Activated naive CD8-positive, alpha-beta T cell treated with anti-CD3 and anti-CD28 coated beads for 36 hours (primary cell): ENCODE measurements around the gene UBE2J2. TPM values are rescaled to one million over a fixed set of nuclear protein-coding genes. Genes with fewer than 3 reads are reported as not detected.

Experiments
- DNase-seq: peaks from one replicate; pipeline ENCODE4 v3.0.0; 2021
- H3K27ac Mint-ChIP-seq: one replicate; pipeline ENCODE4 v1.8.0; 2022; ENCODE audit warnings: mild to moderate bottlenecking, moderate library complexity, mixed read lengths
- H3K27me3 Mint-ChIP-seq: one replicate; pipeline ENCODE4 v1.8.0; 2022; ENCODE audit warnings: mild to moderate bottlenecking, mixed read lengths
- H3K36me3 Mint-ChIP-seq: one replicate; pipeline ENCODE4 v1.8.0; 2021; ENCODE audit warnings: mild to moderate bottlenecking, mixed read lengths
- H3K4me1 Mint-ChIP-seq: one replicate; pipeline ENCODE4 v1.8.0; 2021; ENCODE audit warnings: mixed read lengths
- H3K4me3 Mint-ChIP-seq: one replicate; pipeline ENCODE4 v1.8.0; 2022; ENCODE audit warnings: mild to moderate bottlenecking, moderate library complexity, mixed read lengths
- H3K9me3 Mint-ChIP-seq: one replicate; pipeline ENCODE4 v1.8.0; 2022; ENCODE audit warnings: mixed read lengths
- total RNA-seq, 2 experiments: library from RNA; stranded (reverse); gene quantifications; one replicate each; pipeline ENCODE4 v1.2.3, GENCODE V29; 2021

Gene UBE2J2
- total RNA-seq, 2 experiments from 2014 or later, result 69.9 to 70.6 TPM

DNA sequence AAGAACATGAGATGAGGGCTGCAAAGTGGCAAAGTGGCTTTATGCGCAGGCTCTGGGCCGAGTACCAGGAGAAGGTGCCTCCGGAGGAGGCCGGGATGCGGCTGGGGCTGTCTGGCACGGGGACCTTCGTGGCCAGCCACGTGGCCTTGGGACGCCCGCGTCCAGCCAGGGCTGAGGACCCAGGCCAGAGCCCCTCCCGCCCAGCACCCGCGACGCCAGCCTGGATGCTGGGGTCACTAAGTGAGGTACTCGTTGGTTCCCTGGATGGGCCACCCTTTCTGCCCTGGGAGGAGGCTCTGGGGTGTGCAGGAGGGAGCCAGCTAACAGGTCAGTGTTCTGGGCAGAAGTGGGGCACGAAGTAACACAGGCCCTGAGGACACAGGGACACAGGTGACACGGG, 19.2 kb upstream of the UBE2J2 start:
- H3K36me3 Mint-ChIP-seq, result no peaks in the 10 kb centered on the region
- no peak for DNase-seq
- H3K4me1 Mint-ChIP-seq, result no peaks in the 10 kb centered on the region
- no peaks in the 10 kb centered on the region for H3K27me3 Mint-ChIP-seq
- H3K9me3 Mint-ChIP-seq, result no peaks in the 10 kb centered on the region
- no peak overlapping the region for H3K4me3 Mint-ChIP-seq
- no peak overlapping the region for H3K27ac Mint-ChIP-seq

DNA sequence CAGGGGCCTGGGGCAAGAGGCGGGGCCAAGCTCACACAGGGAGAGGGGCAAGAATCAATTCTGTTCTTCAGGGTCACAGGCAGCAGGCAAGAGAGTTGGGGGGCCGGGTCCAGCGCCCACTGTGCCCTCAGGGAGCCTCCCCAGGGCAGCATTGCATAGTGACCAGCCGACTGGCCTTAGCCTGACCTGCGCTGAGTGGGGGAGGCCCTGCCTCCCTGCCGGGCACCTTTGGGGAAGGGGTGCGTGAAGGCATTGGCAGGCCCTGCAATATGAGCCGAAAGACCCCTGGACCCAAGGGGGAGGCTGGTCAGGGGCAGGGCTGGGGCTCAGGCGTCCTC, 18.8 kb upstream of the UBE2J2 start:
- Mint-ChIP-seq H3K4me1 (no peaks in the 10 kb centered on the region), H3K36me3 (no peaks in the 10 kb centered on the region), H3K9me3 (no peaks in the 10 kb centered on the region), H3K27me3 (no peaks in the 10 kb centered on the region), H3K27ac (no peak overlapping the region), H3K4me3 (no peak overlapping the region)
- no peak for DNase-seq

DNA sequence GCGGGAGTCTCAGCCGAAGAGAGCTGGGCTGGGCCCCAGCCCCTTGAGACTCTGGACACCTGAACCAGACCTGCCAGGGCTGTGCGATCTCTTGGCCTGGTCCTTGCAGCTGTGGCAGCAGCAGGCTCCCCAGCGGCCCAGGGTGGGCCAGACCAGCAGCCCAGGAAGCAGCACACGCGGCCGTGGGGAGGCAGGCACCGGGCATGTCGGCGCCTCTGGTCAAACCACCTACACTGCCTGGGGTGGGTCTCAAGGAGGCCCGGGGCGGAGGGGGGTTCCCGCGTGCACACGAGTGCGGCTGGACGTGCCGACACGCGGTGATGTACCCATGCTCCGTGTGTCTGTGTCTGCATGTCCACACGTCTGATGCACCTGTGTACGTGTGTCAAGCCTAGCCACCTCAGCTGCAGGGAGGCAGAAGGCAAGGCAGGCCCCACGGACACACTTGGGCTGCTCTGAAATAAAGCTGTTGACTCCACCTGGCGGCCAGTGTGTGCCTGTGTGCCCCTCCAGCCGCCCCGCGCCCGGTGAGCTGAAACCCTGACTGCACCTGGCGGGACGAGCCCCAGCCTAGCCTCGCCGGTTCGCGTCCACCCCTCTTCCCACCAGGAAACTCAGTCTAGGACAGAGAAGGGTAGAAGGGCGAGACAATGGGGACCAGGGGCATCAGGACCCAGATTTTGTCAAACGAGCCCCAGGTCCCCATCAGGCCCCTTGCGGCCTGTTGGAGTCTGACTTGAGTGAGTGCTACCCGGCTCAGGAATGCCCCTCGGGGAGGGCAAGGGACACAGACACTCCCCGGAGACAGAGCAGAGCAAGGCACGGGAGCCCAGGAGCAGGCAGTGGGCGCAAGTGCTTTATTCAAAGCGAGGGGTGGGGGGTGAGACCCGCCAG, 18.1 kb upstream of the UBE2J2 start:
- no peaks in the 10 kb centered on the region for H3K36me3 Mint-ChIP-seq
- DNase-seq, result peak; percentile 64
- no peaks in the 10 kb centered on the region for H3K27me3 Mint-ChIP-seq
- no peaks in the 10 kb centered on the region for H3K9me3 Mint-ChIP-seq
- no peaks in the 10 kb centered on the region for H3K4me1 Mint-ChIP-seq
- H3K4me3 Mint-ChIP-seq, result no peak overlapping the region
- H3K27ac Mint-ChIP-seq, result no peak overlapping the region

DNA sequence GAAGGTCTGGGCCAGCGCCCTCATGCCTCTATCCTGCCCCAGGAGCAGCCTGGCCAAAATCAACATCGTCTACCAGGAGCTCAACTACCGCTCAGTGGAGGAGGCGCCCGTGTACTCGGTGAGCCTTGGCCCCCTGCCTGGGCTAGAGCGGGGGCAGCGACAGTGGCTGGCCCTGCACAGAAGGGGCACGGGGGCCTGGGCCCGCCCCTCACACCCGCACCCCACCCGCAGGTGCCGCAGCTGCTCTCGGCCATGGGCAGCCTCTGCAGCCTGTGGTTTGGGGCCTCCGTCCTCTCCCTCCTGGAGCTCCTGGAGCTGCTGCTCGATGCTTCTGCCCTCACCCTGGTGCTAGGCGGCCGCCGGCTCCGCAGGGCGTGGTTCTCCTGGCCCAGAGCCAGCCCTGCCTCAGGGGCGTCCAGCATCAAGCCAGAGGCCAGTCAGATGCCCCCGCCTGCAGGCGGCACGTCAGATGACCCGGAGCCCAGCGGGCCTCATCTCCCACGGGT, 17.4 kb upstream of the UBE2J2 start:
- H3K4me3 Mint-ChIP-seq, result no peak overlapping the region
- no peaks in the 10 kb centered on the region for H3K36me3 Mint-ChIP-seq
- H3K4me1 Mint-ChIP-seq, result no peaks in the 10 kb centered on the region
- no peak overlapping the region for H3K27ac Mint-ChIP-seq
- DNase-seq, result no peak
- no peaks in the 10 kb centered on the region for H3K27me3 Mint-ChIP-seq
- H3K9me3 Mint-ChIP-seq, result no peaks in the 10 kb centered on the region

DNA sequence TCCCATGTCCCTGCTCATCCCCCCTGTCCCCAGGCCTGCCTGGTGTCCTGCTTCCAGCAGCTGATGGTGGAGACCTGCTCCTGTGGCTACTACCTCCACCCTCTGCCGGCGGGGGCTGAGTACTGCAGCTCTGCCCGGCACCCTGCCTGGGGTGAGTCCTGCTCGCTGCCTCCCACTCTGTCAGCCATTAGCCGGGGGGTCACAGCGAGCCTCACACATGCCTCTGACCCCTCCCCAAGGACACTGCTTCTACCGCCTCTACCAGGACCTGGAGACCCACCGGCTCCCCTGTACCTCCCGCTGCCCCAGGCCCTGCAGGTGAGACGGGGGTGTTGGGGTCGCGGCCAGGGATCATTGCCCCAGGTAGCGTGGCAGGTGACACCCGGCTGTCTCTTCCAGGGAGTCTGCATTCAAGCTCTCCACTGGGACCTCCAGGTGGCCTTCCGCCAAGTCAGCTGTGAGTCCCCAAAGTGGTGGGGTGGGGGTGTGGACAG, 16.6 kb upstream of the UBE2J2 start:
- H3K4me1 Mint-ChIP-seq, result no peaks in the 10 kb centered on the region
- peak; percentile 65 for DNase-seq
- H3K9me3 Mint-ChIP-seq, result no peaks in the 10 kb centered on the region
- H3K4me3 Mint-ChIP-seq, result no peak overlapping the region
- H3K27ac Mint-ChIP-seq, result no peak overlapping the region
- H3K36me3 Mint-ChIP-seq, result no peaks in the 10 kb centered on the region
- no peaks in the 10 kb centered on the region for H3K27me3 Mint-ChIP-seq

DNA sequence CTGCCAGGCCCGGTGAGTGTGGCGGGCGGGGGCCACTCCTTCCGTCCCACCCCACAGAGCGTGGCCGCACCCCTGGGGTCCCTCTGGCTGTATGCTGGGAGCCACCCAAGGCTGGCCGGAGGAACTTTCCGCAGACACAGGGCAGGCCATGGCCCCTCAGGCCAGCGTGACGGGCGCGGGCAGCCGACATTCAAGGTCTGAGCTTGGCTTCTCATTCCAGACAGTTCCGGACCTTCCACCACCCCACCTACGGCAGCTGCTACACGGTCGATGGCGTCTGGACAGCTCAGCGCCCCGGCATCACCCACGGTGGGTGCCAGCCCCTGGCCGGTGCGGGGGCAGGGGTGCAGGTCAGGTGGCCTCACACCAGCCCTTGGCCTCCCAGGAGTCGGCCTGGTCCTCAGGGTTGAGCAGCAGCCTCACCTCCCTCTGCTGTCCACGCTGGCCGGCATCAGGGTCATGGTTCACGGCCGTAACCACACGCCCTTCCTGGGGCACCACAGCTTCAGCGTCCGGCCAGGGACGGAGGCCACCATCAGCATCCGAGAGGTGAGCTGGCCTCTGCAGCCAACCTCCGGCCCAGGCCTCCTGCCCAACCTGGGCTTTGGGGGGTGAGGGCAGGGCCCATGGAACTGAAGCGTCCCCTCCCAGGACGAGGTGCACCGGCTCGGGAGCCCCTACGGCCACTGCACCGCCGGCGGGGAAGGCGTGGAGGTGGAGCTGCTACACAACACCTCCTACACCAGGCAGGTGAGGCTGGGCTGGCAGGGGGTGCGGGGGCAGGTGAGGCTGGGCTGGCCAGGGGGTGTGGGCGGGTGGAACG, 13.8 kb upstream of the UBE2J2 start:
- no peaks in the 10 kb centered on the region for H3K9me3 Mint-ChIP-seq
- H3K27ac Mint-ChIP-seq, result no peak overlapping the region
- H3K27me3 Mint-ChIP-seq, result no peaks in the 10 kb centered on the region
- no peaks in the 10 kb centered on the region for H3K36me3 Mint-ChIP-seq
- DNase-seq, result no peak
- no peaks in the 10 kb centered on the region for H3K4me1 Mint-ChIP-seq
- no peak overlapping the region for H3K4me3 Mint-ChIP-seq

DNA sequence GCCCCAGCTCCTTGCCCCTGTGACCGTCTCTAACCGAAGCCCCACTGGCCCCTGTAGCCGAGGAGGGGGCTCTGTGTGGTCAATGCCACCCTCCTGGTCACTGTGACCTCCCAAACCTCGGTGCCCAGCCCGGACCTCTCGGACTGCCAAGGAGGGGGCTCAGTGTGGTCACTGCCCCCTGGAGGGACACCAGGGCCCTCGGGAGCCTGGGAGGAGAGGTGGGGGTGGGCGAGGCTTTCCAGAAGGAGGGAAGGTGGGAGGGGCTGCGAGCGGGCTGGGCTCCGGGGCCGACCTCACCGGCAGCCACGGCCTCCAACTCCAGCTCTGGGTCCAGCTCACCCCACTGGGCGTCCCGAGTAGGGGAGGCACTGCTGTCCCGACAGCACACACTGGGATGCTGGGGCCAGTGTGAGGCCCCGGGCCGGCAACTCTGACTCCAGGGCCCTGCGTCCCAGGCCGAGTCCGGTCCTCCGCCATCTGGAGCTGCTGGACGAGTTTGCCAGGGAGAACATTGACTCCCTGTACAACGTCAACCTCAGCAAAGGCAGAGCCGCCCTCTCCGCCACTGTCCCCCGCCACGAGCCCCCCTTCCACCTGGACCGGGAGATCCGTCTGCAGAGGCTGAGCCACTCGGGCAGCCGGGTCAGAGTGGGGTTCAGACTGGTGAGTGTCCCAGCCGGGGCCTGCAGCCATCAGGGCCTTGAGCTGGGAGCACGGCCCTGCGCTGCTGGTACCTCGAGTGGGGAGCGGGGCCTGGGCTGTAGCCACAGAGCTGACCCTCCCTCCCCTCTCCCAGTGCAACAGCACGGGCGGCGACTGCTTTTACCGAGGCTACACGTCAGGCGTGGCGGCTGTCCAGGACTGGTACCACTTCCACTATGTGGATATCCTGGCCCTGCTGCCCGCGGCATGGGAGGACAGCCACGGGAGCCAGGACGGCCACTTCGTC, 12.9 kb upstream of the UBE2J2 start:
- Mint-ChIP-seq H3K27me3 (no peaks in the 10 kb centered on the region), H3K36me3 (no peaks in the 10 kb centered on the region), H3K4me3 (no peak overlapping the region), H3K4me1 (no peaks in the 10 kb centered on the region), H3K9me3 (no peaks in the 10 kb centered on the region), H3K27ac (no peak overlapping the region)
- no peak for DNase-seq

DNA sequence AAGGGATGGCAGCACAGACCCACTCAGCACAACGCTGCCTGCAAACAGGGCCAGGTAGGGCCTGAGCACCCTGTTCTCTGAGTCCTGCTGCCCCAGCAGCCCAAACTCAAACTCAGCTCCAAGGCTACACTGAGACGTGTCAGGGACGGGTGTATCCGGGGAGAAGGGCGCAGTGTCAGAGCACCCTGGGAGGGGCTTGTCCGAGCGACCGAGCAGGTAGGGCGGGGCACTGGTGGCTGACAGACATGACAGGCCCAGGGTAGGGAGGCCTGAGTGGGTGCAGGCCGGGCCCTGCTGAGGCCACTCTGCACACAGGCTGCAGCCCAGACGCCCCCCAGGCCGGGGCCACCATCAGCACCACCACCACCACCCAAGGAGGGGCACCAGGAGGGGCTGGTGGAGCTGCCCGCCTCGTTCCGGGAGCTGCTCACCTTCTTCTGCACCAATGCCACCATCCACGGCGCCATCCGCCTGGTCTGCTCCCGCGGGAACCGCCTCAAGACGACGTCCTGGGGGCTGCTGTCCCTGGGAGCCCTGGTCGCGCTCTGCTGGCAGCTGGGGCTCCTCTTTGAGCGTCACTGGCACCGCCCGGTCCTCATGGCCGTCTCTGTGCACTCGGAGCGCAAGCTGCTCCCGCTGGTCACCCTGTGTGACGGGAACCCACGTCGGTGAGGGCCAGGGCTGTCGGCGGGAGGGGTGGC, 12.1 kb upstream of the UBE2J2 start:
- Mint-ChIP-seq H3K27ac (no peak overlapping the region), H3K9me3 (no peaks in the 10 kb centered on the region), H3K36me3 (no peaks in the 10 kb centered on the region), H3K4me3 (no peak overlapping the region), H3K4me1 (no peaks in the 10 kb centered on the region), H3K27me3 (no peaks in the 10 kb centered on the region)
- DNase-seq, result no peak

DNA sequence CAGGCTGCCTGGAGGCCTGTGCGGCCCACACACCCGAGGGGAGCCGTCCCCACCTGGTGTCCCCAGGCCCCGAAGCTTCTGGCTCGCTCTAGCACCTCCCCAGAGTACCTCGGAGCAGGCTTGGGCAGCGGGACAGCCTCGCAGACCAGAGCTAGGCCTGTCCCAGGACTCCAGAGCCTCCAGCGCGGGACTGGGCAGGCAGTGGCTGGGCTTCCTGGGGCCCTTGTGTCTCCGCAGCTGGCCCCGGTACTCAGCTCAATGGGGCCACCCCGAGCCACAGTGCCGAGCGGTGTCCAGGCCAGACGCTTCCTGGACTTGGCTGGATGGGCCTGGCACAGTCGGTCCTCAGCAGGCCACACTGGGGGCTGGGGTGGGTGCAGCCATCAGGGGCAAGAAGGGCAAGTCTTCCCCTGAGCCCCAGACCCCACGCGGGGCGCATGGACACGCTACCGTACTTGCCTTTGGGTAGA, 11.5 kb upstream of the UBE2J2 start:
- Mint-ChIP-seq H3K9me3 (no peaks in the 10 kb centered on the region), H3K27ac (no peak overlapping the region), H3K27me3 (no peaks in the 10 kb centered on the region), H3K4me3 (no peak overlapping the region), H3K36me3 (no peaks in the 10 kb centered on the region), H3K4me1 (no peaks in the 10 kb centered on the region)
- DNase-seq, result no peak

DNA sequence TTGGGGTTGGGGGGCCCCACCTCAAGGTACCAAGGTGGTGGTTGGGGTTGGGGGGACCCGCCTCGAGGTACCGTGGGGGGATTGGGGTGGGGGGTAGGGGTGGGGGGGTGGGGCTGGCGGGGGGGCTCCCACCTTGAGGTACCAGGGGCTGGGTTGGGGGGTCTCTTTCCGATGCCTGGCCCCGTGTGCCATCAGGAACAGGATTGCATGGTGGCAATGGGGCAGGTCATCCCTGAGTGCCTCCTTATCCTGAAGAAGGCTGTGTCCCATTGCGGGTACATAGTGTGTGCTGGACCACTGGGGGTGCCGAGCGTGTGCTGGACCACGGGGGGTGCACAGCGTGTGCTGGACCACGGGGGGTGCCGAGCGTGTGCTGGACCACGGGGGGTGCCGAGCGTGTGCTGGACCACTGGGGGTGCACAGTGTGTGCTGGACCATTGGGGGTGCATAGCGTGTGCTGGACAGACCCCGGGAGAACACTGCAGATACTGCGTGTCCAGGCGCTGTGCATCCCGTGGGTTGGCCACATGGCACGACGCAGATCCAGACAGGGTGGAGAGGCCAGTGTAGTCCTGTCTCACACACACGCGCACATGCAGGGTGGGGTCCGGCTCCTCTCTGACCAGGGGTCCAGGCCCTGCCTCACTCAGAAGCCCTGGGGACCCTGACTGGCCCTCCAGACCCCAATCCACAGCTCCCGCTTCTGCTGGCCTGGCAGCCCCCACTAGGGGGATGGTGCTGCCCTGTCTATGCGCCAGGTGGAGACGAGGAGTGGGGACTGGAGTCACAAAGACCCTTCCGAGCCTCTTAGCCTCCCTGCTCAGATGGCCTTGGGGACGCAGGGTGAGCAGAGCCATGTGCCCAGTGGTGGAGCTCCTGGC, 10.8 kb upstream of the UBE2J2 start:
- Mint-ChIP-seq H3K4me3 (no peak overlapping the region), H3K27me3 (no peaks in the 10 kb centered on the region), H3K27ac (no peak overlapping the region), H3K4me1 (no peaks in the 10 kb centered on the region), H3K9me3 (no peaks in the 10 kb centered on the region), H3K36me3 (no peaks in the 10 kb centered on the region)
- no peak for DNase-seq

DNA sequence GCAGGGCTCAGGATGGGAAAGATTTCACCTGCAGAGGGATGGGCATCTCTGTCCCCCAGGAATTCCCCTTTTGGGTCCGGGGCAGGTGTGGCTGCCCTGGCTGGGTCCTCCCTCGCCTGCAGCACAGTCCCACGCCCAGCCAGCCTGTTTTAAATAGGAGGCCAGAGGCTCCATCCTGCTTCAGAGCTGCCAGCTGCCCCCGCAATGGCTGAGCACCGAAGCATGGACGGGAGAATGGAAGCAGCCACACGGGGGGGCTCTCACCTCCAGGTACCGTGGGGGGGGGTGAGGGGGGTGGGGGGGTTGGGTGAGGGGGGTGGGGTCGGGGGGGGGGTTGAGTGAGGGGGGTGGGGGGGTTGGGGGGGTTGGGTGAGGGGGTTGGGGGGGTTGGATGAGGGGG, 10.2 kb upstream of the UBE2J2 start:
- DNase-seq, result no peak
- Mint-ChIP-seq H3K4me3 (no peak overlapping the region), H3K27ac (no peak overlapping the region), H3K9me3 (no peaks in the 10 kb centered on the region), H3K36me3 (no peaks in the 10 kb centered on the region), H3K27me3 (no peaks in the 10 kb centered on the region), H3K4me1 (no peaks in the 10 kb centered on the region)

DNA sequence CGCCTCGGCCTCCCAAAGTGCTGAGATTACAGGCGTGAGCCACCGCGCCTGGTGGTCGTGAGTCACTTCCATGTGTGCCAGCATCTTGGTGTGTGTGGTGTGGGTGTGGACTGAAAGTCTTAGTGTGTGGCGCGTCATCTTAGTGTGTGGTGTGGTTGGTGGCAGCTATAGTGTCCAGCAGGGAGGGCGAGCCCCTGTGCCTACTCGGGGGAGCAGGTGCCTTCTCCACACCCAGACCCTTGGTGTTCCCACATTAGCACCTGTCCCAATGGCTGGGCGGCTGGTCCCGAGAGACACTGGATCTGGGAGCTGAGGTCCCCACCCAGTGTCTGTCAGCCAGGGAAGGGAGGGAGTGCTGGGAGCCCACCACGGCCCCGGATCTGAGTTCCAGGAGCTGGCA, 9.3 kb upstream of the UBE2J2 start:
- Mint-ChIP-seq H3K27me3 (no peaks in the 10 kb centered on the region), H3K4me3 (no peak overlapping the region), H3K36me3 (no peaks in the 10 kb centered on the region), H3K27ac (no peak overlapping the region), H3K4me1 (no peaks in the 10 kb centered on the region), H3K9me3 (no peaks in the 10 kb centered on the region)
- DNase-seq, result no peak

DNA sequence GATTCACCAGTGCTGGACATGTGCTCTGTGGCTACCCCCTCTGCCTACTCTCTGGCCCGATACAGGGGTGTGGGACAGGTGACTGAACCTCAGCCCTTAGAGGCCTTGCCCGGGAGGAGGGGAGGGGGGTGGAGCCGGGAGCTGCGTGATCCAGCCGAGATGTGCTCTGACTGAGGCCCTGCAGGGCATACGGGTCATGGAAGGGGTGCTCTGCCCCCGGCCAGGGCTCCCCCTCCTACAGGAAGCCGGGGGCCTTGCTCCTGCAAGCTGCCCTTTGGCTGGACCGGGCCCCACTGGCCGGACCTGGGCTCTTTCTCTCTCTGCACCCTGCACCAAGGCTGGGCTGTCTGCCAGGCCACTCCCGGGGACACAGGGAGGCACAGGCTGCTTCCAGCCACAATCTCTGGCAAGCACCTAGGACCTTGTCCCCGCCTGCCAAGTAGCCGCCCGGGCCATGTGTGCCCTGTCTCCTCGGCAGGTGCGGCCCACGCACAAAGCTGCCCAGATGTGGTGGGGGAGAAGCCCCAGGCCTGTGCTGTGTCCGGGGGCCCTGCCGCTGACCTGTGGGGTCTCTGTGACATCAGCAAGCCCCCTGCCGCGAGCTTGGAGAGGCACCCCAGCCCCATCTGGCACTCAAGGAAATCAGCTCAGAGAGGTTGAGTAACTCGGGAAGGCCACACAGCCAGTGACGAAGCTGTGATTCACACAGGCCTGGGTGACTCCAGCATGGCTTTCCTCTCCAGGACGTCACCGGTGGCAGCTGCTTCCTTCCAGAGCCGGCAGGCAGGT, 8.1 kb upstream of the UBE2J2 start:
- Mint-ChIP-seq H3K9me3 (no peaks in the 10 kb centered on the region), H3K4me1 (no peaks in the 10 kb centered on the region), H3K4me3 (no peak overlapping the region), H3K36me3 (no peaks in the 10 kb centered on the region), H3K27me3 (no peaks in the 10 kb centered on the region), H3K27ac (no peak overlapping the region)
- no peak for DNase-seq
